Stimulated activated naive CD8-positive, alpha-beta T cell treated with anti-CD3 and anti-CD28 coated beads, Interleukin-15, amount 100 ng/mL, for 72 hours (primary cell): Measurements from ENCODE around the gene CLEC4F.

Source experiments
- ATAC-seq: fragments of 150-1000 bp; cut with Tn5 transposase; 2 replicates; pipeline ENCODE4 v1.10.0; 2021; ENCODE audit warnings: mild to moderate bottlenecking, moderate library complexity
- DNase-seq, 2 donors: peaks; one replicate each; pipeline ENCODE4 v3.0.0; 2021 to 2022
- H3K27ac Mint-ChIP-seq, 2 donors: one replicate each; pipeline ENCODE4 v1.8.0; 2022; ENCODE audit warnings: mild to moderate bottlenecking in 2 of 2, mixed read lengths in 2 of 2, moderate library complexity in 2 of 2
- H3K27me3 Mint-ChIP-seq: one replicate; pipeline ENCODE4 v1.8.0; 2022; ENCODE audit warnings: mixed read lengths
- H3K4me1 Mint-ChIP-seq: one replicate; pipeline ENCODE4 v1.8.0; 2022; ENCODE audit warnings: mild to moderate bottlenecking, mixed read lengths
- H3K4me3 Mint-ChIP-seq, 2 donors: one replicate each; pipeline ENCODE4 v1.8.0; 2022; ENCODE audit warnings: mild to moderate bottlenecking in 2 of 2, mixed read lengths in 2 of 2, moderate library complexity in 1 of 2
- H3K9me3 Mint-ChIP-seq, 2 donors: one replicate each; pipeline ENCODE4 v1.8.0; 2022; ENCODE audit warnings: mixed read lengths in 2 of 2

CLEC4F gene

GRCh38 chr2:70820499-70820898 is at the start of gene CLEC4F:
Gene CLEC4F (minus strand): TSS chr2:70820599. CDS start chr2:70820523, 76 bp downstream.
- DNase-seq (no peak), ATAC-seq (no peak)
- Mint-ChIP-seq H3K9me3 (no peaks in the 10 kb centered on the region), H3K27ac (peak within 1 kb of the TSS; percentile 41 to 43), H3K4me3 (no peak within 1 kb of the TSS), H3K4me1 (peaks cover 26% of the 10 kb centered on the region), H3K27me3 (no peaks in the 10 kb centered on the region)

- DNase-seq: no peak
- H3K27me3 Mint-ChIP-seq: peaks cover 49% of the 10 kb centered on the region
- H3K27ac Mint-ChIP-seq: no peak overlapping the region
- no peak overlapping the region for H3K4me3 Mint-ChIP-seq
- H3K4me1 Mint-ChIP-seq: peaks cover 15% of the 10 kb centered on the region
- ATAC-seq: no peak
- H3K9me3 Mint-ChIP-seq: no peaks in the 10 kb centered on the region
These were observed 48.6 kb upstream of the CLEC4F start for GRCh38 chr2:70868970-70869369.

GRCh38 chr2:70861777-70862625 is 41.6 kb upstream of the CLEC4F start:
- H3K27ac Mint-ChIP-seq: no peak overlapping the region
- peak; percentile 67 to 70 for DNase-seq
- ATAC-seq: peak; percentile 76
- H3K27me3 Mint-ChIP-seq: peaks cover 54% of the 10 kb centered on the region
- H3K9me3 Mint-ChIP-seq: no peaks in the 10 kb centered on the region
- peaks cover 14% of the 10 kb centered on the region for H3K4me1 Mint-ChIP-seq
- peak overlapping the region; percentile 66 to 70 for H3K4me3 Mint-ChIP-seq

- ATAC-seq: no peak
- Mint-ChIP-seq H3K4me1 (peaks cover 38% of the 10 kb centered on the region), H3K27ac (no peak overlapping the region), H3K9me3 (no peaks in the 10 kb centered on the region), H3K27me3 (peaks cover 20% of the 10 kb centered on the region), H3K4me3 (no peak overlapping the region)
- DNase-seq: no peak
These were observed 35.3 kb upstream of the CLEC4F start for GRCh38 chr2:70855667-70856066.

GRCh38 chr2:70854411-70854810 is 34.0 kb upstream of the CLEC4F start:
- Mint-ChIP-seq H3K27ac (no peak overlapping the region), H3K4me1 (peaks cover 50% of the 10 kb centered on the region), H3K4me3 (no peak overlapping the region), H3K27me3 (peaks cover 7% of the 10 kb centered on the region), H3K9me3 (no peaks in the 10 kb centered on the region)
- no peak for ATAC-seq
- DNase-seq: no peak

GRCh38 chr2:70852824-70853223 is 32.4 kb upstream of the CLEC4F start:
- H3K27ac Mint-ChIP-seq: no peak overlapping the region
- peak overlapping the region in 1 of 2 donors; percentile 65 for H3K4me3 Mint-ChIP-seq
- DNase-seq: no peak
- H3K27me3 Mint-ChIP-seq: no peaks in the 10 kb centered on the region
- no peak for ATAC-seq
- H3K4me1 Mint-ChIP-seq: peaks cover 51% of the 10 kb centered on the region
- H3K9me3 Mint-ChIP-seq: no peaks in the 10 kb centered on the region

- Mint-ChIP-seq H3K9me3 (no peaks in the 10 kb centered on the region), H3K4me1 (peaks cover 51% of the 10 kb centered on the region), H3K27ac (peak overlapping the region; percentile 14 to 96), H3K4me3 (peak overlapping the region; percentile 65 to 75), H3K27me3 (no peaks in the 10 kb centered on the region)
- peak; percentile 50 to 59 for DNase-seq
- ATAC-seq: peak; percentile 99
These were observed 31.3 kb upstream of the CLEC4F start for GRCh38 chr2:70851704-70852103.

GRCh38 chr2:70850925-70851324 is 30.5 kb upstream of the CLEC4F start:
- no peak for ATAC-seq
- no peaks in the 10 kb centered on the region for H3K27me3 Mint-ChIP-seq
- no peaks in the 10 kb centered on the region for H3K9me3 Mint-ChIP-seq
- peak overlapping the region in 1 of 2 donors; percentile 54 for H3K27ac Mint-ChIP-seq
- no peak overlapping the region for H3K4me3 Mint-ChIP-seq
- no peak for DNase-seq
- H3K4me1 Mint-ChIP-seq: peaks cover 51% of the 10 kb centered on the region

GRCh38 chr2:70842401-70842800 is 22.0 kb upstream of the CLEC4F start:
- Mint-ChIP-seq H3K4me3 (no peak overlapping the region), H3K27ac (no peak overlapping the region), H3K27me3 (no peaks in the 10 kb centered on the region), H3K9me3 (peaks cover 0 to 9% of the 10 kb centered on the region in 2 donors), H3K4me1 (no peaks in the 10 kb centered on the region)
- DNase-seq: no peak
- ATAC-seq: no peak

- no peaks in the 10 kb centered on the region for H3K27me3 Mint-ChIP-seq
- H3K27ac Mint-ChIP-seq: no peak overlapping the region
- no peak overlapping the region for H3K4me3 Mint-ChIP-seq
- H3K9me3 Mint-ChIP-seq: peaks cover 0 to 6% of the 10 kb centered on the region in 2 donors
- H3K4me1 Mint-ChIP-seq: no peaks in the 10 kb centered on the region
- DNase-seq: no peak
- ATAC-seq: no peak
These were observed 17.9 kb upstream of the CLEC4F start for GRCh38 chr2:70837980-70838925.

- Mint-ChIP-seq H3K27me3 (no peaks in the 10 kb centered on the region), H3K4me3 (no peak within 1 kb of the TSS), H3K4me1 (no peaks in the 10 kb centered on the region), H3K9me3 (no peaks in the 10 kb centered on the region), H3K27ac (peak within 1 kb of the TSS; percentile 27 to 71)
- DNase-seq: no peak
- no peak for ATAC-seq
These were observed 15.2 kb upstream of the CLEC4F start, which contains the start of gene CD207 for GRCh38 chr2:70835643-70836042. Gene CD207 (minus strand): TSS chr2:70835816. CDS start chr2:70835776, 40 bp downstream.

- Mint-ChIP-seq H3K27ac (peak overlapping the region; percentile 23 to 71), H3K4me1 (peaks cover 5% of the 10 kb centered on the region), H3K4me3 (no peak overlapping the region), H3K27me3 (peaks cover 3% of the 10 kb centered on the region), H3K9me3 (no peaks in the 10 kb centered on the region)
- DNase-seq (no peak), ATAC-seq (no peak)
These were observed 14.5 kb upstream of the CLEC4F start for GRCh38 chr2:70834881-70835280.

GRCh38 chr2:70834106-70834505 is 13.7 kb upstream of the CLEC4F start:
- Mint-ChIP-seq H3K27me3 (peaks cover 7% of the 10 kb centered on the region), H3K4me3 (no peak overlapping the region), H3K9me3 (no peaks in the 10 kb centered on the region), H3K4me1 (peaks cover 7% of the 10 kb centered on the region), H3K27ac (no peak overlapping the region)
- DNase-seq (no peak), ATAC-seq (no peak)

GRCh38 chr2:70833246-70833645 is 12.8 kb upstream of the CLEC4F start:
- H3K9me3 Mint-ChIP-seq: no peaks in the 10 kb centered on the region
- H3K4me3 Mint-ChIP-seq: no peak overlapping the region
- no peak for DNase-seq
- no peak for ATAC-seq
- no peak overlapping the region for H3K27ac Mint-ChIP-seq
- peaks cover 7% of the 10 kb centered on the region for H3K27me3 Mint-ChIP-seq
- peaks cover 12% of the 10 kb centered on the region for H3K4me1 Mint-ChIP-seq

- Mint-ChIP-seq H3K27me3 (peaks cover 7% of the 10 kb centered on the region), H3K9me3 (no peaks in the 10 kb centered on the region), H3K4me3 (no peak overlapping the region), H3K27ac (no peak overlapping the region), H3K4me1 (peaks cover 20% of the 10 kb centered on the region)
- ATAC-seq: no peak
- DNase-seq: no peak
These were observed 12.0 kb upstream of the CLEC4F start for GRCh38 chr2:70832386-70832785.

- Mint-ChIP-seq H3K27ac (no peak overlapping the region), H3K27me3 (peaks cover 7% of the 10 kb centered on the region)
These were observed 11.5 kb upstream of the CLEC4F start for GRCh38 chr2:70831861-70832260.

More at GRCh38 chr2:70831861-70832260, 11.5 kb upstream of the CLEC4F start:
- H3K4me1 Mint-ChIP-seq: peaks cover 25% of the 10 kb centered on the region
- H3K4me3 Mint-ChIP-seq: no peak overlapping the region
- ATAC-seq (no peak), DNase-seq (no peak)
- no peaks in the 10 kb centered on the region for H3K9me3 Mint-ChIP-seq
